HL-60 (cell line): ENCODE results near the gene CDYL2.

ENCODE experiments used
- DNase-seq, 2 experiments: peaks; one replicate each; pipeline ENCODE4 v3.0.0-alpha.2; 2010 to 2020; ENCODE audit warnings: low read depth in 1 of 2, low spot score in 1 of 2
- H3K27ac ChIP-seq: fragments of 250-450 bp; sonication (Bioruptor Pico); replicated peaks from 2 replicates; pipeline ENCODE4 v1.5.1; 2020; ENCODE audit warnings: mild to moderate bottlenecking, moderate library complexity
- H3K27me3 ChIP-seq: fragments of 250-450 bp; sonication (Bioruptor Pico); 2 replicates; pipeline ENCODE4 v1.5.1; 2021; ENCODE audit warnings: mild to moderate bottlenecking, moderate library complexity; ENCODE audit not compliant: insufficient read depth, poor library complexity, severe bottlenecking
- H3K4me3 ChIP-seq: replicated peaks from 2 replicates; pipeline ENCODE4 v1.5.1; 2011; ENCODE audit warnings: mild to moderate bottlenecking, control low read depth, low read length; ENCODE audit not compliant: insufficient read depth
- CTCF ChIP-seq: IDR thresholded peaks from one replicate; pipeline ENCODE4 v1.5.1; 2011; ENCODE audit warnings: low read length, control low read depth, inconsistent platforms; ENCODE audit not compliant: insufficient read depth
- GABPA ChIP-seq: IDR thresholded peaks from 2 replicates; pipeline ENCODE4 v1.6.1; 2012; ENCODE audit warnings: low read depth
- POLR2AphosphoS5 ChIP-seq: IDR thresholded peaks from 2 replicates; pipeline ENCODE4 v1.6.1; 2012; ENCODE audit warnings: low read depth
- REST ChIP-seq: IDR thresholded peaks from 2 replicates; pipeline ENCODE4 v1.6.1; 2012; ENCODE audit warnings: low read depth; ENCODE audit not compliant: insufficient replicate concordance
- SPI1 ChIP-seq: IDR thresholded peaks from 2 replicates; pipeline ENCODE4 v1.6.1; 2012; ENCODE audit warnings: low read depth, mild to moderate bottlenecking, borderline replicate concordance

CDYL2 gene

GRCh38 chr16:80640316-80640715 is 164.1 kb downstream of the CDYL2 start:
- no peak overlapping the region for H3K27ac ChIP-seq
- TF ChIP-seq CTCF (no peak), GABPA (no peak), SPI1 (no peak), POLR2AphosphoS5 (no peak), REST (no peak)

GRCh38 chr16:80639636-80640035 is 164.8 kb downstream of the CDYL2 start:
- H3K27me3 ChIP-seq = no peaks in the 10 kb centered on the region
- DNase-seq = no peak
- H3K4me3 ChIP-seq = no peak overlapping the region

More at GRCh38 chr16:80640316-80640715, 164.1 kb downstream of the CDYL2 start:
- no peak for DNase-seq
- Histone ChIP-seq H3K4me3 (no peak overlapping the region), H3K27me3 (no peaks in the 10 kb centered on the region)

GRCh38 chr16:80637621-80638020 is 166.8 kb downstream of the CDYL2 start:
- Histone ChIP-seq H3K27me3 (no peaks in the 10 kb centered on the region), H3K27ac (no peak overlapping the region), H3K4me3 (no peak overlapping the region)
- TF ChIP-seq POLR2AphosphoS5 (no peak), GABPA (no peak), REST (no peak), SPI1 (no peak), CTCF (no peak)
- no peak for DNase-seq

More at GRCh38 chr16:80639636-80640035, 164.8 kb downstream of the CDYL2 start:
- TF ChIP-seq SPI1 (no peak), POLR2AphosphoS5 (no peak), CTCF (no peak), REST (no peak), GABPA (no peak)
- no peak overlapping the region for H3K27ac ChIP-seq
